WTC11 (cell line): Measurements from ENCODE around the gene ANO10.

Source experiments
- EMX1 ChIP-seq: fragments of 250-450 bp; sonication (Bioruptor Pico); IDR thresholded peaks from 2 replicates; pipeline ENCODE4 v1.8.0; 2021; ENCODE audit warnings: mild to moderate bottlenecking
- KAT7 ChIP-seq: sonication (generic); formaldehyde crosslinking; IDR thresholded peaks from 2 replicates; pipeline ENCODE4 v1.8.1; 2023; ENCODE audit warnings: missing genetic modification reagents, mild to moderate bottlenecking, borderline replicate concordance
- SP1 ChIP-seq: sonication (generic); formaldehyde crosslinking; conservative IDR thresholded peaks from 2 replicates; pipeline ENCODE4 v1.8.1; 2022; ENCODE audit warnings: missing genetic modification reagents
- TF ChIP-seq, protein P1 (sequence below): sonication (generic); formaldehyde crosslinking; conservative IDR thresholded peaks from 2 replicates; pipeline ENCODE4 v1.8.1; 2022; ENCODE audit warnings: mild to moderate bottlenecking, missing genetic modification reagents
- TF ChIP-seq, protein P2 (sequence below): fragments of 200-600 bp; IDR thresholded peaks from 2 replicates; pipeline ENCODE4 v1.8.0; 2022; ENCODE audit warnings: antibody characterized with exemption
- TF ChIP-seq, protein P3 (sequence below): sonication (generic); formaldehyde crosslinking; IDR thresholded peaks from 2 replicates; pipeline ENCODE4 v1.8.1; 2023; ENCODE audit warnings: mild to moderate bottlenecking, missing genetic modification reagents

DNA sequence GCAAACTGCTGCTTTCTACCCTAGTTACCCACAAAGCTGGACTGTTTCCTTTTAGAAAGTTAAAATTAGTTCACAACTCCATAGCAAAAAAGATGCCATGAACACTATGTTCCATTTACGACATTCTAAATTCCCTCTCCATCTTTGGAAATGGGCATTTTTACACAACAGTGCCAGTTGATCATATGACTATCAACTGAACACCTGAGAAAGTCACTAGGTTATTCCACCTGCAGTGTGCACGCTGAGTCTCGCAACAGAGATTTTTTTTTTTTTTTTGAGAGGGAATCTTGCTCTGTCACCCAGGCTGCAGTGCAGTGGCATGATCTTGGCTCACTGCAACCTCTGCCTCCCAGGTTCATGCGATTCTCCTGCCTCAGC, 215.2 kb downstream of the ANO10 start:
- TF ChIP-seq EMX1 (CRISPR knock-in tag) = no peak
- TF ChIP-seq SP1 (CRISPR knock-in tag) = no peak
- TF ChIP-seq, protein P1, sequence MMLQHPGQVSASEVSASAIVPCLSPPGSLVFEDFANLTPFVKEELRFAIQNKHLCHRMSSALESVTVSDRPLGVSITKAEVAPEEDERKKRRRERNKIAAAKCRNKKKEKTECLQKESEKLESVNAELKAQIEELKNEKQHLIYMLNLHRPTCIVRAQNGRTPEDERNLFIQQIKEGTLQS = no peak
- TF ChIP-seq, protein P2, sequence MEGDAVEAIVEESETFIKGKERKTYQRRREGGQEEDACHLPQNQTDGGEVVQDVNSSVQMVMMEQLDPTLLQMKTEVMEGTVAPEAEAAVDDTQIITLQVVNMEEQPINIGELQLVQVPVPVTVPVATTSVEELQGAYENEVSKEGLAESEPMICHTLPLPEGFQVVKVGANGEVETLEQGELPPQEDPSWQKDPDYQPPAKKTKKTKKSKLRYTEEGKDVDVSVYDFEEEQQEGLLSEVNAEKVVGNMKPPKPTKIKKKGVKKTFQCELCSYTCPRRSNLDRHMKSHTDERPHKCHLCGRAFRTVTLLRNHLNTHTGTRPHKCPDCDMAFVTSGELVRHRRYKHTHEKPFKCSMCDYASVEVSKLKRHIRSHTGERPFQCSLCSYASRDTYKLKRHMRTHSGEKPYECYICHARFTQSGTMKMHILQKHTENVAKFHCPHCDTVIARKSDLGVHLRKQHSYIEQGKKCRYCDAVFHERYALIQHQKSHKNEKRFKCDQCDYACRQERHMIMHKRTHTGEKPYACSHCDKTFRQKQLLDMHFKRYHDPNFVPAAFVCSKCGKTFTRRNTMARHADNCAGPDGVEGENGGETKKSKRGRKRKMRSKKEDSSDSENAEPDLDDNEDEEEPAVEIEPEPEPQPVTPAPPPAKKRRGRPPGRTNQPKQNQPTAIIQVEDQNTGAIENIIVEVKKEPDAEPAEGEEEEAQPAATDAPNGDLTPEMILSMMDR = no peak
- no peak for TF ChIP-seq KAT7 (CRISPR knock-in tag)
- TF ChIP-seq, protein P3, sequence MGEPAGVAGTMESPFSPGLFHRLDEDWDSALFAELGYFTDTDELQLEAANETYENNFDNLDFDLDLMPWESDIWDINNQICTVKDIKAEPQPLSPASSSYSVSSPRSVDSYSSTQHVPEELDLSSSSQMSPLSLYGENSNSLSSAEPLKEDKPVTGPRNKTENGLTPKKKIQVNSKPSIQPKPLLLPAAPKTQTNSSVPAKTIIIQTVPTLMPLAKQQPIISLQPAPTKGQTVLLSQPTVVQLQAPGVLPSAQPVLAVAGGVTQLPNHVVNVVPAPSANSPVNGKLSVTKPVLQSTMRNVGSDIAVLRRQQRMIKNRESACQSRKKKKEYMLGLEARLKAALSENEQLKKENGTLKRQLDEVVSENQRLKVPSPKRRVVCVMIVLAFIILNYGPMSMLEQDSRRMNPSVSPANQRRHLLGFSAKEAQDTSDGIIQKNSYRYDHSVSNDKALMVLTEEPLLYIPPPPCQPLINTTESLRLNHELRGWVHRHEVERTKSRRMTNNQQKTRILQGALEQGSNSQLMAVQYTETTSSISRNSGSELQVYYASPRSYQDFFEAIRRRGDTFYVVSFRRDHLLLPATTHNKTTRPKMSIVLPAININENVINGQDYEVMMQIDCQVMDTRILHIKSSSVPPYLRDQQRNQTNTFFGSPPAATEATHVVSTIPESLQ (CRISPR knock-in tag) = no peak
